H1 (cell line): Measurements from ENCODE around the gene FNIP2.
"Not testable (repeated sequence)": the region's sequence is repeated elsewhere in the genome, so short reads cannot be mapped to it uniquely, and the experiment has no call there.

Source experiments
- CBX8 ChIP-seq: fragments of 300-800, 300-1000 bp; sonication (generic); IDR thresholded peaks from 2 replicates; pipeline ENCODE4 v1.7.1; 2016; ENCODE audit warnings: low read depth, low read length, borderline replicate concordance
- EP300 ChIP-seq, 2 experiments: IDR thresholded peaks; 1 replicate in 1 of 2; 2 replicates in 1 of 2; pipeline ENCODE4 v1.6.1; 2011 to 2012; ENCODE audit warnings: low read depth in 2 of 2, low read length in 2 of 2, mild to moderate bottlenecking in 2 of 2, borderline replicate concordance in 1 of 2, inconsistent platforms in 1 of 2, moderate library complexity in 1 of 2
- MAX ChIP-seq: IDR thresholded peaks from 2 replicates; pipeline ENCODE4 v1.6.1; 2012; ENCODE audit warnings: inconsistent platforms
- POLR2A ChIP-seq, 2 experiments: IDR thresholded peaks; 1 replicate in 1 of 2; 2 replicates in 1 of 2; pipeline ENCODE4 v1.6.1; 2011; ENCODE audit warnings: low read depth in 2 of 2, low read length in 2 of 2, mild to moderate bottlenecking in 2 of 2; ENCODE audit errors: control extremely low read depth in 1 of 2
- TEAD4 ChIP-seq: IDR thresholded peaks from 2 replicates; pipeline ENCODE4 v1.6.1; 2012; ENCODE audit warnings: low read depth, low read length, inconsistent platforms, mixed read lengths

GRCh38 chr4:158793430-158793829, 24.6 kb downstream of the FNIP2 start:
- TF ChIP-seq MAX; EP300 (IDR thresholded peaks at IDR 0.05; ENCODE audit: borderline replicate concordance in 1 of 2, low read depth in 2 of 2, low read length in 2 of 2); CBX8; TEAD4; POLR2A (IDR thresholded peaks at IDR 0.05; ENCODE audit: control extremely low read depth in 1 of 2, low read depth in 2 of 2, low read length in 2 of 2): not testable (repeated sequence)
